ENCODE results near the gene JOSD2. TPM values are rescaled to one million over a fixed set of nuclear protein-coding genes. Genes with fewer than 3 reads are reported as not detected.

Gene JOSD2
- total and polyA plus RNA-seq, 2 donors (not counting 3 experiments of a cell fraction or from before 2014, with no cell fraction given) = 37.4 to 62.8 TPM

GRCh38 chr19:50555033-50555432 lies 44.0 kb upstream of the JOSD2 start:
- POLR2A ChIA-PET = no interaction called here
- no TSS peak for BruUV-seq (replicated peaks)

GRCh38 chr19:50554212-50554611 lies 43.2 kb upstream of the JOSD2 start:
- Histone ChIP-seq H2AFZ (ENCODE audit: low read depth, low read length) (no peak overlapping the region), H3K27me3 (ENCODE audit: control insufficient read depth in 2 of 2, insufficient read depth in 2 of 2, low read length in 2 of 2) (peaks cover 4 to 8% of the 10 kb centered on the region in 2 experiments), H3K79me2 (ENCODE audit: control insufficient read depth, insufficient read depth, low read length) (no peaks in the 10 kb centered on the region), H4K20me1 (replicated peaks; ENCODE audit: control insufficient read depth, extremely low read depth, insufficient read depth, low read length) (no peaks in the 10 kb centered on the region), H3K9ac (replicated peaks; ENCODE audit: extremely low read depth, insufficient read depth, low read length) (no peak overlapping the region), H3K9me3 (replicated peaks; ENCODE audit: control insufficient read depth, insufficient read depth, low read length) (no peaks in the 10 kb centered on the region), H3K4me3 (replicated peaks in 1 of 3; ENCODE audit: insufficient read depth in 1 of 3, low read depth in 1 of 3, low read length in 3 of 3) (no peak overlapping the region), H3K9me1 (replicated peaks; ENCODE audit: control insufficient read depth, extremely low read depth, insufficient read depth, low read length) (no peaks in the 10 kb centered on the region), H3K27ac (ENCODE audit: insufficient read depth, low read depth, low read length) (no peak overlapping the region), H3K4me1 (ENCODE audit: control insufficient read depth, extremely low read depth, insufficient read depth, low read length) (peaks cover 3% of the 10 kb centered on the region), H3K4me2 (ENCODE audit: insufficient read depth, low read length) (no peak overlapping the region), H3K36me3 (ENCODE audit: control insufficient read depth in 2 of 2, extremely low read depth in 1 of 2, insufficient read depth in 2 of 2, low read length in 2 of 2) (no peaks in the 10 kb centered on the region)
- no peak for DNase-seq (ENCODE audit: low read depth, low spot score)
- TF ChIP-seq JUN (IDR thresholded peaks at IDR 0.05; ENCODE audit: borderline replicate concordance, insufficient read depth, insufficient read length, low read depth) (no peak), MAX (IDR thresholded peaks at IDR 0.05; ENCODE audit: insufficient read depth, insufficient read length) (no peak), CTCF (IDR thresholded peaks at IDR 0.05; ENCODE audit: extremely low read depth in 1 of 2, insufficient read depth in 1 of 2, low read depth in 1 of 2, low read length in 2 of 2) (no peak), MYC (IDR thresholded peaks at IDR 0.05; ENCODE audit: low read depth, low read length) (no peak), POLR2AphosphoS5 (IDR thresholded peaks at IDR 0.05; ENCODE audit: insufficient read depth, low read depth, low read length) (no peak), GATA2 (IDR thresholded peaks at IDR 0.05; ENCODE audit: insufficient read depth, insufficient read length, low read depth, low read length) (no peak), EZH2 (IDR thresholded peaks at IDR 0.05; ENCODE audit: borderline replicate concordance, low read depth, low read length, severe bottlenecking) (no peak), FOS (IDR thresholded peaks at IDR 0.05; ENCODE audit: borderline replicate concordance, insufficient read depth, low read length) (no peak), POLR2A (IDR thresholded peaks at IDR 0.05; ENCODE audit: low read depth, low read length) (no peak)
- FAIRE-seq = no peak
- intact Hi-C loops (cut with micrococcal nuclease) (no loop called here), dilution Hi-C loops (cut with MboI; ENCODE audit: extremely low pct_ligation_motif_present, low sequenced_read_pairs) (no loop called here)
- POLR2A ChIA-PET = no interaction called here
- CTCF ChIA-PET = interaction anchor here (7.3 kb wide), 1 partner anchor 14 kb away, joined by 136 read pairs; no protein-coding TSS in a partner anchor
- no TSS peak for BruUV-seq (replicated peaks)

More at GRCh38 chr19:50555033-50555432, 44.0 kb upstream of the JOSD2 start:
- Histone ChIP-seq H3K4me1 (ENCODE audit: control insufficient read depth, extremely low read depth, insufficient read depth, low read length) (peaks cover 3% of the 10 kb centered on the region), H3K27me3 (ENCODE audit: control insufficient read depth in 2 of 2, insufficient read depth in 2 of 2, low read length in 2 of 2) (peaks cover 4 to 8% of the 10 kb centered on the region in 2 experiments), H2AFZ (ENCODE audit: low read depth, low read length) (no peak overlapping the region), H3K4me3 (replicated peaks in 1 of 3; ENCODE audit: insufficient read depth in 1 of 3, low read depth in 1 of 3, low read length in 3 of 3) (no peak overlapping the region), H3K9ac (replicated peaks; ENCODE audit: extremely low read depth, insufficient read depth, low read length) (no peak overlapping the region), H3K9me1 (replicated peaks; ENCODE audit: control insufficient read depth, extremely low read depth, insufficient read depth, low read length) (no peaks in the 10 kb centered on the region), H3K4me2 (ENCODE audit: insufficient read depth, low read length) (no peak overlapping the region), H3K27ac (ENCODE audit: insufficient read depth, low read depth, low read length) (no peak overlapping the region), H3K36me3 (ENCODE audit: control insufficient read depth in 2 of 2, extremely low read depth in 1 of 2, insufficient read depth in 2 of 2, low read length in 2 of 2) (no peaks in the 10 kb centered on the region), H4K20me1 (replicated peaks; ENCODE audit: control insufficient read depth, extremely low read depth, insufficient read depth, low read length) (no peaks in the 10 kb centered on the region), H3K9me3 (replicated peaks; ENCODE audit: control insufficient read depth, insufficient read depth, low read length) (no peaks in the 10 kb centered on the region), H3K79me2 (ENCODE audit: control insufficient read depth, insufficient read depth, low read length) (no peaks in the 10 kb centered on the region)
- CTCF ChIA-PET = interaction anchor here (1.0 to 7.3 kb wide), 5 partner anchors 15 to 229 kb away, joined by 5 to 136 read pairs (median 9); no protein-coding TSS in a partner anchor
- DNase-seq (ENCODE audit: low read depth, low spot score) (no peak), FAIRE-seq (no peak)
- TF ChIP-seq JUN (IDR thresholded peaks at IDR 0.05; ENCODE audit: borderline replicate concordance, insufficient read depth, insufficient read length, low read depth) (no peak), MYC (IDR thresholded peaks at IDR 0.05; ENCODE audit: low read depth, low read length) (no peak)
- intact Hi-C loops (cut with micrococcal nuclease) = no loop called here
- dilution Hi-C loops (cut with MboI; ENCODE audit: extremely low pct_ligation_motif_present, low sequenced_read_pairs) = no loop called here

Data from endothelial cell of umbilical vein (primary cell).